A673 (cell line): ENCODE results near the gene BLVRB. TPM values are rescaled to one million over a fixed set of nuclear protein-coding genes. Genes with fewer than 3 reads are reported as not detected.

Source experiments
- BruUV-seq: library from RNA; stranded (reverse); fragments of 400-500 nt; replicated peaks from 2 replicates; lab custom pipeline; 2021; lab: Mats Ljungman, UMichigan
- CTCF ChIA-PET: fragments of 300-600 bp; sonication (Branson Sonifier 250); formaldehyde crosslinking; loops from one replicate; lab custom pipeline; 2022; ENCODE audit warnings: antibody characterized with exemption; lab: Charles Lee
- POLR2A ChIA-PET: fragments of 300-600 bp; sonication (Branson Sonifier 250); formaldehyde crosslinking; loops from one replicate; lab custom pipeline; 2022; ENCODE audit warnings: antibody characterized with exemption; ENCODE audit not compliant: low non-redundant PET; lab: Charles Lee
- DNase-seq: peaks from one replicate; pipeline ENCODE4 v3.0.0-alpha.2; 2015; ENCODE audit warnings: low spot score
- H3K27ac ChIP-seq: fragments of 200-600 bp; sonication (generic); 2 replicates; pipeline ENCODE4 v1.5.1; 2016; ENCODE audit warnings: mixed run types, low read depth, mild to moderate bottlenecking, mixed read lengths, antibody characterized with exemption, low read length; ENCODE audit not compliant: poor library complexity, severe bottlenecking
- H3K27me3 ChIP-seq: fragments of 200-600 bp; sonication (generic); replicated peaks from 2 replicates; pipeline ENCODE4 v1.6.1; 2017; ENCODE audit warnings: mixed run types, low read depth, mild to moderate bottlenecking, mixed read lengths, antibody characterized with exemption, low read length; ENCODE audit not compliant: insufficient read depth, poor library complexity
- H3K36me3 ChIP-seq: fragments of 200-600 bp; sonication (generic); 2 replicates; pipeline ENCODE4 v1.6.1; 2016; ENCODE audit warnings: mixed run types, mild to moderate bottlenecking, mixed read lengths, antibody characterized with exemption, low read length; ENCODE audit not compliant: insufficient read depth, poor library complexity, severe bottlenecking
- H3K4me1 ChIP-seq: fragments of 200-600 bp; sonication (generic); 2 replicates; pipeline ENCODE4 v1.6.1; 2017; ENCODE audit warnings: mixed run types, mild to moderate bottlenecking, mixed read lengths, antibody characterized with exemption, low read length; ENCODE audit not compliant: insufficient read depth, poor library complexity, severe bottlenecking
- H3K4me3 ChIP-seq: fragments of 200-600 bp; sonication (generic); 2 replicates; pipeline ENCODE4 v1.5.1; 2016; ENCODE audit warnings: low read depth, mixed run types, mild to moderate bottlenecking, mixed read lengths, low read length; ENCODE audit not compliant: poor library complexity, severe bottlenecking
- H3K9me3 ChIP-seq: fragments of 200-600 bp; sonication (generic); 2 replicates; pipeline ENCODE4 v1.6.1; 2016; ENCODE audit warnings: mixed run types, low read depth, mild to moderate bottlenecking, mixed read lengths, antibody characterized with exemption, low read length; ENCODE audit not compliant: poor library complexity, severe bottlenecking
- EZH2 ChIP-seq: fragments of 200-600 bp; sonication (generic); IDR thresholded peaks from 2 replicates; pipeline ENCODE4 v1.6.1; 2017; ENCODE audit warnings: borderline replicate concordance, low read depth, mild to moderate bottlenecking, mixed read lengths, antibody characterized with exemption, low read length; ENCODE audit not compliant: poor library complexity, severe bottlenecking
- intact Hi-C: fragments of 100-400 bp; cut with micrococcal nuclease; formaldehyde crosslinking; loops from one replicate; pipeline ENCODE4 v1.10.0; 2022; ENCODE audit not compliant: unreplicated experiment
- total RNA-seq: library from RNA; stranded (reverse); gene quantifications from 2 replicates; pipeline ENCODE4 v1.2.3, GENCODE V29; 2021
- TF ChIP-seq, protein P1 (sequence below): fragments of 300-800, 200-600 bp; sonication (generic); conservative IDR thresholded peaks from 2 replicates; pipeline ENCODE4 v1.5.1; 2017; ENCODE audit warnings: low read depth, mild to moderate bottlenecking, antibody characterized with exemption, low read length, moderate library complexity, mixed read lengths

BLVRB gene
- total RNA-seq, 1 experiment from 2014 or later = 36.1 TPM

DNA sequence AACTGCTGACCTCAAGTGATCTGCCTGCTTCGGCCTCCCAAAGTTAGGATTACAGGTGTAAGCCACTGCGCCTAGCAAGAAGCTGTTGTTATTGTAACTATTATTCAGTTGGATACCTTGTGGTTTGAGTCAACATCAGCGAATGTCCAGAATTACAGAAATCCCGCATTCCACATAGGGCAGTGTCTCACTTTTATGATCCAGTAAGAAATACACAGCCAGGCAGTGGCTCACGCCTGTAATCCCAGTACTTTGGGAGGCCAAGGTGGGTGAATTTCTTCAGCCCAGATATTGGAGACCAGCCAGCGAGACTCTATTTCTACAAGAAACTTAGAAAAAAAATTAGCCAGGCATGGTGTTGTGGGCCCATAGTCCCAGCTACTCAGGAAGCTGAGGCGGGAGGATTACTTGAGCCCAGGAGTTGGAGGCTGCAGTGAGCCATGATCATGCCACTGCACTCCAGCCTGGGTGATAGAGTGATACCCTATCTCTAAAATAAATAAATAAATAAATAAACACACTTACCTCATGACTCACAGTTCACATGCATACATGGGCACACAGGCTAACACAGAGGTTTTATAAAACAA lies 45.1 kb upstream of the BLVRB start:
- Histone ChIP-seq H3K4me3 (no peak overlapping the region), H3K27me3 (peaks cover 40% of the 10 kb centered on the region), H3K36me3 (no peaks in the 10 kb centered on the region), H3K27ac (no peak overlapping the region), H3K9me3 (no peaks in the 10 kb centered on the region), H3K4me1 (no peaks in the 10 kb centered on the region)
- intact Hi-C loops = no loop called here
- CTCF ChIA-PET = interaction anchor here (1.0 kb wide), 1 partner anchor 13 kb away, joined by 3 read pairs; no protein-coding TSS in a partner anchor
- BruUV-seq = no TSS peak
- no peak for DNase-seq
- TF ChIP-seq, protein P1, sequence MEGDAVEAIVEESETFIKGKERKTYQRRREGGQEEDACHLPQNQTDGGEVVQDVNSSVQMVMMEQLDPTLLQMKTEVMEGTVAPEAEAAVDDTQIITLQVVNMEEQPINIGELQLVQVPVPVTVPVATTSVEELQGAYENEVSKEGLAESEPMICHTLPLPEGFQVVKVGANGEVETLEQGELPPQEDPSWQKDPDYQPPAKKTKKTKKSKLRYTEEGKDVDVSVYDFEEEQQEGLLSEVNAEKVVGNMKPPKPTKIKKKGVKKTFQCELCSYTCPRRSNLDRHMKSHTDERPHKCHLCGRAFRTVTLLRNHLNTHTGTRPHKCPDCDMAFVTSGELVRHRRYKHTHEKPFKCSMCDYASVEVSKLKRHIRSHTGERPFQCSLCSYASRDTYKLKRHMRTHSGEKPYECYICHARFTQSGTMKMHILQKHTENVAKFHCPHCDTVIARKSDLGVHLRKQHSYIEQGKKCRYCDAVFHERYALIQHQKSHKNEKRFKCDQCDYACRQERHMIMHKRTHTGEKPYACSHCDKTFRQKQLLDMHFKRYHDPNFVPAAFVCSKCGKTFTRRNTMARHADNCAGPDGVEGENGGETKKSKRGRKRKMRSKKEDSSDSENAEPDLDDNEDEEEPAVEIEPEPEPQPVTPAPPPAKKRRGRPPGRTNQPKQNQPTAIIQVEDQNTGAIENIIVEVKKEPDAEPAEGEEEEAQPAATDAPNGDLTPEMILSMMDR = no peak
- no peak for TF ChIP-seq EZH2
- POLR2A ChIA-PET = no interaction called here

- ChIA-PET POLR2A (no interaction called here), CTCF (no interaction called here)
- H3K4me3 ChIP-seq = no peak overlapping the region
Observed at GRCh38 chr19:40508739-40509260, 43.3 kb upstream of the BLVRB start.

DNA sequence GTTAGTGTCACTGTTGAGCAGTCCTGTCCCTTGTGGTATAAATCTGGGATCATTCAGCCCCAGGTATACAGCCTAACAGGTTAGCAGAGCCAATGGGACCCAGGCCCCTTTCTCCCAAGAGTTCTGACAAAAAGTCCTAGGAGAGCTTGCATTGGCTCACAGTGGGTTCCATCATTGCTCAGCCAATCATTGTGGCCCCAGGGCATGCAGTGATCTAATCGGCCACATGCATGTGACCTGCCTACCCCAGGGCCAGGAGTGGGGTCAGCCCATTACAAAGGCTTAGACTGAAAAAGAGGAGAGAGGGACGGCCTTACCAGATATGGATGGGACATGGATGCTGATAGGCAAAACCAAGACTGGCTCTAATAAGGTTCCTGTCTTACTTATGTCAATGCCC lies 42.3 kb upstream of the BLVRB start:
- intact Hi-C loops = no loop called here
- Histone ChIP-seq H3K27ac (no peak overlapping the region), H3K9me3 (no peaks in the 10 kb centered on the region), H3K27me3 (peaks cover 17% of the 10 kb centered on the region), H3K36me3 (no peaks in the 10 kb centered on the region), H3K4me1 (no peaks in the 10 kb centered on the region), H3K4me3 (no peak overlapping the region)
- TF ChIP-seq EZH2 = no peak
- TF ChIP-seq, protein P1 = no peak
- BruUV-seq = no TSS peak
- ChIA-PET CTCF (no interaction called here), POLR2A (no interaction called here)
- DNase-seq = no peak

More at GRCh38 chr19:40508739-40509260, 43.3 kb upstream of the BLVRB start:
- no peaks in the 10 kb centered on the region for H3K4me1 ChIP-seq
- no peaks in the 10 kb centered on the region for H3K9me3 ChIP-seq
- DNase-seq = no peak
- H3K36me3 ChIP-seq = no peaks in the 10 kb centered on the region
- intact Hi-C loops = no loop called here
- TF ChIP-seq EZH2 = no peak
- TF ChIP-seq, protein P1 = no peak
- no TSS peak for BruUV-seq
- H3K27me3 ChIP-seq = peaks cover 26% of the 10 kb centered on the region
- no peak overlapping the region for H3K27ac ChIP-seq
